GM18907 (cell line): ENCODE measurements around the gene SLC9C1.

Experiments used
- ATAC-seq: cut with Tn5 transposase; IDR thresholded peaks from one replicate; pipeline ENCODE4 v1.9.1; 2021; ENCODE audit warnings: mild to moderate bottlenecking, moderate library complexity; ENCODE audit not compliant: unreplicated experiment

Gene SLC9C1

GRCh38 chr3:112132975-112133448 is 161.0 kb downstream of the SLC9C1 start, which contains the start of gene GCSAM:
GCSAM (minus strand) TSS chr3:112133248; CDS start chr3:112133120, 128 bp downstream.
- peak; percentile 88 for ATAC-seq

DNA sequence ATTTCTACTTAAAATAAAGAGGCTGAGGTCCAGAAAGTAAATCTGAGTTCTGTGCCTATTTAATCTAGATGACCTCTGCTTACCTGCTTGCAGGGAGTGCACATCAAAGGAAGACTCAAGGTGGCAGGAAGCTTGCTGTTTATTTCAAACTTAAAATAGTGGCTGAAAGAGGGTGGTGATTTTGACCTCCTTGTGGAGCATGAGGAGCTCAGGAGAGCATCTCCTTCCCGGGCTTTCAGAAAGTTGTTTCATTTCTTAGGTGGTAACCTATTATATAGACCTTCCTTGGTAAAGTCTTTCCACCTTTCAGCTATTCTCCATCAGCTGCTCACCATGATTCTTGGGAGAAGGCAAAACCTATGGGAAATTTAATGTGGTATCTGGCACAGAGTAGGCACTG is 161.5 kb downstream of the SLC9C1 start:
- peak; percentile 1 for ATAC-seq

DNA sequence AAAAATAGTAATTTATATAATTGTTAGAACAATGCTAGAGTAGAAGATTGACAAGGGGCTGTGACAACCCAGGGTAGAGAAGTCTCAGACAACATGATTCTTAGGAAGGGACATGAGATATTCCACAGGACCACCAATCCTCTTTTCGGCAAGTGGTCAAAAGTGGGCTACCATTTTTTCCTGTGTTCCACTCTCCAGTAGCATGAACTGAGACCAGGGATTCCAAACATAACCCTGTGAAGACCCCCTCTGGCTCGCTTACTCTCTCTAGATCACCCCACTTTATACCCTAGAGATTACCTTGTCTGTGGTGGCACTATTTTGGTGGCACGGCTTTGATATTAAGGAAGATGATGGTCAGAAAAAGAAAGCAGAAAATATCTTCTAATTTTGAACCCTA is 161.9 kb downstream of the SLC9C1 start:
- no peak for ATAC-seq

- no peak for ATAC-seq
Measured at GRCh38 chr3:112131111-112131510, 162.9 kb downstream of the SLC9C1 start.

GRCh38 chr3:112130638-112130993 is 163.4 kb downstream of the SLC9C1 start:
- ATAC-seq, result no peak

DNA sequence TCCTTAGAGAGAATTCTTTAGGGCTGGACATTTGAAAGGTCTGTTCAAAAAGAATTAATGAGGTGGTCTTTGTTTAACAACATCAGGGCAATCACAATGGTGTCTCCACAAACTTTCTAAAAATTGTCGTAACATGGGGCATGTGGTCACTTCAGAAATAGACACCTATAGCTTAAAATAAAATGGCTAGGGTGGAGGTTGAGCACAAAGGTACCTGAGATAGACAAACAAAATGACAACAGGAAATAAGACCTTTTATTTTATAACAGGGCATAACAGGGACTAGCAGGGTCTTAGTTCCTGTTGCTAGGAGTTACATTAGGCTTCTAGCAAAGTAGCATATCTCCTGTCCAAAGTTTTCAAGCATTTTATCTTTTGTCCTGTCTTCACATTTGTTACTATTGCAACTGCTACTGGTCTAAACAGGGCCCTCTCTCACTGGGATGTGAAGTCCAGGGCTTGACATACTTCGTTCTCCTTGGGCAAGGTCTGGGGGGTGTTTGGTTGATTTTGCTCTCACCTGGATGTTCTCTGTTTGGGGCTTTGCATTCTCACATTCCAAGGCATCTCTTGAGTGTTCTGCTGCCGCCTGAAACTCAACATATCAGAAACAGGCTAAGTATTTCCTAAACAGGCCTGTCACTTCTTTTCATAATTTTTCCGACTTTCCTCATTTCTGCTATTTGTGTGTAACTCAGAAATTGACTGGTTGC is 163.9 kb downstream of the SLC9C1 start:
- no peak for ATAC-seq

GRCh38 chr3:112128843-112129727 is 164.9 kb downstream of the SLC9C1 start:
- peak; percentile 43 for ATAC-seq

DNA sequence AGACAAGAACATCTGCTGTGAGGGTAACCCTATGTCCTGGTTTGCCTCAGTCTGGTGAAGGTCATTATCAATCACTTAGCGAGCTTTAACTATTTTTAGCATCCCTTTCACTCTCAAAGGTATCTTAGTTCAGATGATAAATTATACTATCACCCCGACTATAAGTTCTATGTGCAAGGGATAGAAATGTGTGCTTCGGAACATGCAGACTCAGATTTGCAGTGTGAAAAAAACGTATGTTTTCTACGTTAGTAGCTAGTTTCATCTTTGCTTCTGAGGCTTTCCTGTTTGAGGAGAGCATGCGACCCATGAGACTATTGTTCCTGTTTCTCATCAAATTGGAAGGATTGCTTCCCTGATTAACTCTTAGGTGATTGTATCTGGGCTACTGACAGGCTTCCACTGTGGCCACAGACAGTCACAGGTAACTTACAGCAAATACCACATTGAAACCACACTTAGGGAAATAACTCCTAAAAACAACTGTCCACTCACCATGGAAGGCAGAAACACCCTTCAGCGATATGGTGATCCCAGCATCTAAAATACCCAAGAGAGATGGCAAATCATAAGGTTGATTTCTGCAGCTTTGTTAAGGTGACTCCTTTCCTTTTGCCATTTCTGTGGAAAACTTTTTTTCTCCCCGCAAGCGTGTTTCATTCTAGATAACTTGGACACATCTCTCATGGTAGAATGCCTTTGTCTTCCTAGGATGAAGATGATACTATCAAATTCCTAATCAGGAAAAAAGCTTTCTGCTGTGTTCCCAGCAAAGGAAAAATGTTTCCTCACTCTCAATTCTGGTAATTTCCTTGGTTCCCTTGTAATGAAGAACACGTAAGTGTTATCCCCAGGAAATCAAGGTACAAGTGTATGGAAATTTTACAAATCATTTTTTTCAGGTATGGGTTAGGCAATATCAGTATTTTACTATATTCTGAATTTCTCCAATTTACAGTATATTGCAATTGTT is 166.2 kb downstream of the SLC9C1 start:
- ATAC-seq, result peak; percentile 33

DNA sequence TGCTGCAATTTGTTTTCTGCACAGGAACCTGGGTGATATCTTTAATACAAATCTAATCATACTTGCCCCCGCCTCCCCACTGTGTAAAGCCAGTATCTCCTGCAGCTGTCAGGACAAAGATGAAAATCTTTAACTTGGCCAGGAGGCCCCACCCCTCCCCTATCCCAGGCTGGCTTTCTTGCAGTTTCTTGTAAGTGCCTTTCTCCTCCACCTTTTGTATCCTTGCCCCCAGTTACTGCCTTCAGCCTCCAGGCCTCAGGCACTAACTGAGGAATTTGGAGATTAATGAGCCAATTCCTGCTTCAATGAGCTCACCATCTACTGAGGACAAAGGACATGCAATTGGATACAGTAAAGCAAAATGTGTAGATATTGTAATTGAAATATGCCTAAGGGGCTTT is 167.5 kb downstream of the SLC9C1 start:
- no peak for ATAC-seq

GRCh38 chr3:112124907-112125607 is 169.0 kb downstream of the SLC9C1 start:
- ATAC-seq, result no peak

DNA sequence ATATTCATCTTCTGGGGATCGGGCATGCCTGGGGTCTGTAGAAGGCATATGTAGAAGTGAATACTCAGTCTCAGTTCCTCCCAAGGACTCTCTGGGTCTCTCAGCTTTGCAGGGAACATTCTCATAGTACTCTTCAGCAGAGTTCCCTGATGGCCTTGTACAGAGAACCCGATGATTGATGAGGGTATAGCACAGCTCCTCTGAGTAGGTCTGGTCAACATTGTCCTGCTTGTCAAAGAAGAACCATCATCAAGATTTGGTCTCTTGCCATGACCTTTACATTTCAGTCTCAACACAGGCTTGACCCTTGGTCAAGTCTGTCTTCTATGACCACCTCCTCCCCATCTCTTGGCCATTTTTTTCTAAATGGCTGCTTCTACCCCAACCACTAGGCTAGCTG is 170.5 kb downstream of the SLC9C1 start:
- no peak for ATAC-seq

DNA sequence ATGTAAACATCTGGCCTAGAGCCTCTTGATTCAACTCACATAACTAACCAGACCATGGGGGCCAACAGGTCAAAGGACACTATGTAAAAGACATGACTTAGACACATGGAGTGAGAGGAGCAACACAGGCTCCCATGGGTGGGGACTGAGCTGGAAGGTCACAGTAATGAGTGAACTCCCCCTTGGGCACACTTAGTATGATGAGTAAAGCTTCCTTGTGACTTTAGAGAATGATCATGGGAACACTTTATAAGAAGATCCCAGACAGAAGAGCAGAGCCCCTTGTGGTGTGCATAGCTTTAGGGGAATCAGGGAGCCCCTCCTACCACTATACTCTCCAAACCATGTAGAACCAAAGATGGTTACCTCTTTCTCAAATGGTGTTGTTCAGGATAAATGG is 171.1 kb downstream of the SLC9C1 start:
- no peak for ATAC-seq

DNA sequence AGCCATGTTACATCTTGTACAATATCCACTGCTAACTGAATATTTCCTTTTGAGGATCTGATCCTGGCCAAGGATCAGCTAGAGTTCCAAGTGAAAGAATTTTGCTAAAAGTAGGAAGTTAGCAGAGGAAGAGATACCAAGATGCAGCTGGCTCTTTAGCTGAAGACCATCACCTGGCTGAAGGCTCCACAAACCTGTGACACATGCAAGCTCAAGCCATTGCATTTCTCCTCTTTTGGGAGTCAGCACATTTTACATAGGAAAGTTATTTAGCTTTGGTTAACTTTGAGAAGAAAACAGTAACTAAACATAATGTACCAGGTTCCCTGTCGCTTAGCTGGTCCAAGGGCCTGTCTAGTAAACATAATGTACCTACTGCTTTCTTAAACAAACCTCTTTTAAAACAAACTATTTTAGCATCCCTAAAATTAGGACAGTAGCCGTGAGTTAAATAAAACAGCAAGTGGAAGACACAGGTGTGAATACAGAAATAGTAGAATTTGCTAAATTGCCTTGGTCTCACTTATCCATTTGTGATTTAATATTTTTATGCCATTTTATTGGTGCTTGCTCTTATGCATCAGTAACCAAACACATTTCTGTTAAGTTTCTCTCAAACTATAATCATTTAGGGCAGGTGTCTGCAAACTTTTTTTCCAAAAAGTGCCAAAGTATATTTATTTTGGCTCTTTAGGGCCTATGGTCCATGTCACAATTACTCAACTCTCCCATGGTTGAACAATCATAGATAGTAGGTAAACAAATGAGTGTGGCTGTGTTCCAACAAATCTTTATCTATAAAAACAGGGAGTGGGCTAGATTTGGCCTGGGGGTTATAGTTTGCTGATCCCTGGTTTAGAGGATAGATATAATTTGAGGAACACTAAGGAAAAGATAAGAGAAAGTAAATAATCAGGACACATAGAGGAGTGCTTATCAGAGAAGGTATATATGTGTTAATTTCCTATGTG is 172.2 kb downstream of the SLC9C1 start:
- no peak for ATAC-seq

DNA sequence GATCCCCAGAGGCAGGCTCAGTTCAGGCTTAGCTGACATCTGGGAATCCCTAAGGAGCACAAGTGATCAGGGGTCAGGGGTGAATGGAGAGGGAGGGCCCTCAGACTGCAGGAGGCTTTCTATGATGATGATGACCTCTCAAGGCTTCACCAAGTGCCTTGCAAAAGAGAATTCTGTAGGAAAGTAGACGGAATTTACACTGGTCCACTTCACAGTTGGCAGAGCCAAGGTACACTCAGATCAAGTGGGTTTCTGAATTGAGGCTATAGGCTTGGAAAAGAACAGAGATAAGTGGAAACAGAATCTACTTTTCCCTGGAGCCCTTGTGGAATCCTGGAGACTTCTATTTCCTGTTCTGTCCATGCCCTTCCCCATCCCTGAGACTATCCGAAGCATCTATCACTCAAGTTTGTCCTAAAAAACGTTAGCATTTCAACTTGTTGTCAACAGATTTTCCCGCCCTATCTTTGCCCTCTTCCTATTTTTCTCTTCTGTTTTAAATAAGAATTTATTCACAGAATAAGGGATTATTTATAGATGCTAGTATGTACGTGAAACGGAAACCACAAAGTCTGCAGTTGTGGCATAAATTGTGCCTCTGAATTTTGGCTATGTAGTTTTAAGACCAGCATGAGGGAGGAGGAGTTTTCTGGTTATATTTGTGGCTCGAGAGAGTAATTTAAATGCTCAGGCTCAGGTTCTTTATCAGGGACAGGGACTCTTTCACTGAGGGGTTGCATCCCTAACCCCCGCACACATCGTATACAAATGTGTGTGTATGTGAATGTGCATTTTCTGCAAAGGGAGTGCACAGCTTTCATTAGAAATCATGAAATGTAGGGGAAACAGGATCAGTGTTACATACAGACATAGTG is 173.8 kb downstream of the SLC9C1 start:
- no peak for ATAC-seq

- ATAC-seq, result no peak
Measured at GRCh38 chr3:112117841-112118571, 176.0 kb downstream of the SLC9C1 start.

- ATAC-seq, result no peak
Measured at GRCh38 chr3:112117415-112117814, 176.6 kb downstream of the SLC9C1 start.

DNA sequence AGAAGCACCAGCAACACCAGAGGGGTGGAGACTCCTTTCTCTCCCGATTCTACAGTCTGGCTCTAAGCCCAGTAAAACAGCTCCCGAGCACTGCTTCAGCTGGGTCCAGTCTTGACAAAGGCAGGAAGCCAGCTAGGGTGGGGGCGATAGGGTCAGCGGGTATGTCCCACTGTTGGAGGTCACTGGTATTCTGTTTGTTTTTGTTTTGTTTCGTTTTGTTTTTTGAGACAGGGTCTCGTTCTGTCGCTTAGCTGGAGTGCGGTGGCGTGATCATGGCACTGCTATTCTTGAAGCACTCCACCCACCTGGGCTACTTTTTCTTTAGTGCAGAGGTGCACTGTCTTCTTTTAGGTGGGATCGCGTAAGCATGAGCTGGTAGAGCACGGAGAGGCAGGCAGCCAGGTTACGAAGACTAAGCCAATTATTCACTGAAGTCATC is 177.2 kb downstream of the SLC9C1 start:
- ATAC-seq, result no peak
